DND-41 (cell line): ENCODE results near the gene CDR2.

Experiments
- CTCF ChIP-seq: IDR thresholded peaks from 2 replicates; pipeline ENCODE4 v1.5.1; 2012; ENCODE audit warnings: borderline replicate concordance, low read length, moderate library complexity, mild to moderate bottlenecking; ENCODE audit not compliant: poor library complexity, severe bottlenecking; ENCODE audit errors: extremely low read depth
- EZH2 ChIP-seq: IDR thresholded peaks from 3 replicates; pipeline ENCODE4 v1.6.1; 2012; ENCODE audit warnings: borderline replicate concordance, low read depth, mild to moderate bottlenecking, moderate library complexity, low read length, inconsistent platforms; ENCODE audit not compliant: severe bottlenecking

- TF ChIP-seq CTCF: no peak
- no peak for TF ChIP-seq EZH2
These were observed 47.5 kb downstream of the CDR2 start for GRCh38 chr16:22326771-22327445.
